ENCODE results near the gene RETREG1.
"Not testable (repeated sequence)": the region's sequence is repeated elsewhere in the genome, so short reads cannot be mapped to it uniquely, and the experiment has no call there.

RETREG1 gene

GRCh38 chr5:16618138-16618897, 1.5 kb upstream of the RETREG1 start:
- DNase-seq (ENCODE audit: low read depth, low spot score): peak; percentile 58
- H3K4me3 ChIP-seq (ENCODE audit: low read length): peak overlapping the region; percentile 67

GRCh38 chr5:16617274-16617968, 624 bp upstream of the RETREG1 start:
- DNase-seq (ENCODE audit: low read depth, low spot score): peak; percentile 74
- peak overlapping the region; percentile 67 for H3K4me3 ChIP-seq (ENCODE audit: low read length)

GRCh38 chr5:16615741-16616535, 859 bp downstream of the RETREG1 start:
- no peak for DNase-seq (ENCODE audit: low read depth, low spot score)
- H3K4me3 ChIP-seq (ENCODE audit: low read length): peak overlapping the region; percentile 70

- DNase-seq (ENCODE audit: low read depth, low spot score): no peak
- no peak overlapping the region for H3K4me3 ChIP-seq (ENCODE audit: low read length)
These were observed 4.8 kb downstream of the RETREG1 start for GRCh38 chr5:16612007-16612406.

- DNase-seq (ENCODE audit: low read depth, low spot score); H3K4me3 ChIP-seq (ENCODE audit: low read length): not testable (repeated sequence)
These were observed 5.9 kb downstream of the RETREG1 start for GRCh38 chr5:16610896-16611295.

GRCh38 chr5:16609412-16609811, 7.4 kb downstream of the RETREG1 start:
- H3K4me3 ChIP-seq (ENCODE audit: low read length): no peak overlapping the region
- DNase-seq (ENCODE audit: low read depth, low spot score): no peak

- no peak for DNase-seq (ENCODE audit: low read depth, low spot score)
These were observed 10.2 kb downstream of the RETREG1 start for GRCh38 chr5:16606628-16607027.

GRCh38 chr5:16603701-16604100, 13.1 kb downstream of the RETREG1 start:
- no peak for DNase-seq (ENCODE audit: low read depth, low spot score)
- H3K4me3 ChIP-seq (ENCODE audit: low read length): no peak overlapping the region

More at GRCh38 chr5:16606628-16607027, 10.2 kb downstream of the RETREG1 start:
- H3K4me3 ChIP-seq (ENCODE audit: low read length): no peak overlapping the region

GRCh38 chr5:16603295-16603694, 13.5 kb downstream of the RETREG1 start:
- H3K4me3 ChIP-seq (ENCODE audit: low read length): no peak overlapping the region
- no peak for DNase-seq (ENCODE audit: low read depth, low spot score)

GRCh38 chr5:16602182-16602581, 14.6 kb downstream of the RETREG1 start:
- DNase-seq (ENCODE audit: low read depth, low spot score): no peak
- H3K4me3 ChIP-seq (ENCODE audit: low read length): no peak overlapping the region

GRCh38 chr5:16600946-16601345, 15.9 kb downstream of the RETREG1 start:
- H3K4me3 ChIP-seq (ENCODE audit: low read length): no peak overlapping the region
- no peak for DNase-seq (ENCODE audit: low read depth, low spot score)

- H3K4me3 ChIP-seq (ENCODE audit: low read length): no peak overlapping the region
- no peak for DNase-seq (ENCODE audit: low read depth, low spot score)
These were observed 16.4 kb downstream of the RETREG1 start for GRCh38 chr5:16600397-16600796.

GRCh38 chr5:16597946-16598694, 18.7 kb downstream of the RETREG1 start:
- H3K4me3 ChIP-seq (ENCODE audit: low read length): no peak overlapping the region
- DNase-seq (ENCODE audit: low read depth, low spot score): no peak

- no peak for DNase-seq (ENCODE audit: low read depth, low spot score)
- no peak overlapping the region for H3K4me3 ChIP-seq (ENCODE audit: low read length)
These were observed 20.2 kb downstream of the RETREG1 start for GRCh38 chr5:16596581-16596940.

- H3K4me3 ChIP-seq (ENCODE audit: low read length): no peak overlapping the region
These were observed 20.8 kb downstream of the RETREG1 start for GRCh38 chr5:16595881-16596580.

GRCh38 chr5:16593628-16594027, 23.2 kb downstream of the RETREG1 start:
- no peak for DNase-seq (ENCODE audit: low read depth, low spot score)
- H3K4me3 ChIP-seq (ENCODE audit: low read length): no peak overlapping the region

More at GRCh38 chr5:16595881-16596580, 20.8 kb downstream of the RETREG1 start:
- DNase-seq (ENCODE audit: low read depth, low spot score): no peak

GRCh38 chr5:16593013-16593412, 23.8 kb downstream of the RETREG1 start:
- no peak overlapping the region for H3K4me3 ChIP-seq (ENCODE audit: low read length)
- no peak for DNase-seq (ENCODE audit: low read depth, low spot score)

GRCh38 chr5:16592255-16592654, 24.5 kb downstream of the RETREG1 start:
- no peak overlapping the region for H3K4me3 ChIP-seq (ENCODE audit: low read length)
- no peak for DNase-seq (ENCODE audit: low read depth, low spot score)

- no peak overlapping the region for H3K4me3 ChIP-seq (ENCODE audit: low read length)
These were observed 26.1 kb downstream of the RETREG1 start for GRCh38 chr5:16590685-16591084.

More at GRCh38 chr5:16590685-16591084, 26.1 kb downstream of the RETREG1 start:
- DNase-seq (ENCODE audit: low read depth, low spot score): no peak

Data from Jurkat, Clone E6-1 (cell line).